ENCODE measurements around the gene SPAG17. TPM values are rescaled to one million over a fixed set of nuclear protein-coding genes. Genes with fewer than 3 reads are reported as not detected.
"Not testable (repeated sequence)": the region's sequence is repeated elsewhere in the genome, so short reads cannot be mapped to it uniquely, and the experiment has no call there.

SPAG17 gene
- total RNA-seq, 1 experiment from 2014 or later, result not detected

DNA sequence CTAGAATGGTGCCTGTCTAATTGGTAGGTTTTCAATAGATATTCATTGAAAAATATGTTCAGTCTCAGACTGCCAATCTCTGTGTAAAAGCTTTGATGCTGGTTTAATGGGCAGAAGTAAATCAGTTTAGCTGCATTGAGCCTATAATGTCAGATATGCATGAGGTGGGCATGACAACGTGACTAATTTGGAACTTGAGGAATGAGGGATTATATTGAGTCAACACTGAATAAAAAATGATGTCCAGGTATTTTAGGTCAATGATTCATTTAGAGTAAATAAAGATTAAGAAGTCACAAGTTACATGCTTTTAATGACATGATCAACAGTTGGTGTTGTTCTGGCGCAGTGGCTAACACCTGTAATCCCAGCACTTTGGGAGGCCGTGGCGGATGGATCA, 252.5 kb downstream of the SPAG17 start:
- no peak overlapping the region for H3K4me3 ChIP-seq (ENCODE audit: low read length)

DNA sequence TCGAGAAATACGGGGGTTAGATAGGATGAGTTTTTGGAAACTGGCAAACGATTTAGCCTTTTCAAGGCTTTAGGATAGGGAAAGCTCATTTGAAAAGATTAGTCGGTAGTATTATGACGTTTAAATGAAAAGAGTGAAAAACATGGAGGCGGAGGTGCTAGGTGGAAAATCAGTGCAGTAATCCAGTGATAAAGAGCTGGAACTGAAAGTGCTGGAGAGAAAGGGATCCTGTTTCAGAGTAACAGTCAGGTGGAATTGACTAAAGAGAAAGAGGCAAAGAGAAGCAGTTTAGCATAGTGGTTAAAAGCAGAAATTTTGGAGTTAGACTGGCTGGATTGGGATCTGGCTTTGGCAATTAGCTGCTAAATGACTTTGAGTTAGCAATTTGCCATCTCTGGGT, 254.5 kb downstream of the SPAG17 start:
- no peaks in the 10 kb centered on the region for H3K9me3 ChIP-seq (ENCODE audit: low read length)
- no peaks in the 10 kb centered on the region for H3K9me2 ChIP-seq (replicated peaks; ENCODE audit: insufficient read depth, low read length)
- peaks cover 35% of the 10 kb centered on the region for H3K4me1 ChIP-seq (ENCODE audit: low read length)
- H3K27ac ChIP-seq (ENCODE audit: low read length), result peak overlapping the region; percentile 67
- peak overlapping the region; percentile 91 for H3K9ac ChIP-seq (ENCODE audit: low read length)
- H2AFZ ChIP-seq (ENCODE audit: low read length), result no peak overlapping the region; the same call in 1 of the 2 replicates
- H3K4me3 ChIP-seq (ENCODE audit: low read length), result peak overlapping the region; percentile 96
- H3K4me2 ChIP-seq (ENCODE audit: low read depth, low read length, poor library complexity, severe bottlenecking), result peak overlapping the region; percentile 94
- peak; percentile 45 for DNase-seq
- peaks cover 92% of the 10 kb centered on the region for H3K79me2 ChIP-seq (ENCODE audit: low read length)
- no peaks in the 10 kb centered on the region for H3K27me3 ChIP-seq (ENCODE audit: low read length)
- H4K20me1 ChIP-seq (ENCODE audit: insufficient read depth, low read depth, low read length), result peaks cover 16% of the 10 kb centered on the region; the same call in 1 of the 2 replicates
- peaks cover 21% of the 10 kb centered on the region for H3K36me3 ChIP-seq (ENCODE audit: insufficient read depth, low read length)

More for the DNA sequence above, 252.5 kb downstream of the SPAG17 start:
- peaks cover 9% of the 10 kb centered on the region; the same call in 1 of the 2 replicates for H4K20me1 ChIP-seq (ENCODE audit: insufficient read depth, low read depth, low read length)
- no peaks in the 10 kb centered on the region for H3K27me3 ChIP-seq (ENCODE audit: low read length)
- H3K9me2 ChIP-seq (replicated peaks; ENCODE audit: insufficient read depth, low read length), result no peaks in the 10 kb centered on the region
- DNase-seq, result no peak
- no peaks in the 10 kb centered on the region for H3K9me3 ChIP-seq (ENCODE audit: low read length)
- H3K4me2 ChIP-seq (ENCODE audit: low read depth, low read length, poor library complexity, severe bottlenecking), result no peak overlapping the region
- H3K36me3 ChIP-seq (ENCODE audit: insufficient read depth, low read length), result peaks cover 37% of the 10 kb centered on the region
- H3K79me2 ChIP-seq (ENCODE audit: low read length), result peaks cover 79% of the 10 kb centered on the region
- H3K4me1 ChIP-seq (ENCODE audit: low read length), result peaks cover 33% of the 10 kb centered on the region
- no peak overlapping the region for H2AFZ ChIP-seq (ENCODE audit: low read length)
- H3K27ac ChIP-seq (ENCODE audit: low read length), result no peak overlapping the region
- H3K9ac ChIP-seq (ENCODE audit: low read length), result no peak overlapping the region

- H3K79me2 ChIP-seq (ENCODE audit: low read length), result peaks cover 89% of the 10 kb centered on the region
- H3K4me3 ChIP-seq (ENCODE audit: low read length), result peak overlapping the region; percentile 96
- no peaks in the 10 kb centered on the region for H3K9me3 ChIP-seq (ENCODE audit: low read length)
- no peaks in the 10 kb centered on the region for H3K27me3 ChIP-seq (ENCODE audit: low read length)
- H4K20me1 ChIP-seq (ENCODE audit: insufficient read depth, low read depth, low read length), result peaks cover 16% of the 10 kb centered on the region; the same call in 1 of the 2 replicates
- H3K4me1 ChIP-seq (ENCODE audit: low read length), result peaks cover 35% of the 10 kb centered on the region
- peak overlapping the region; percentile 67 for H3K27ac ChIP-seq (ENCODE audit: low read length)
- peak overlapping the region; percentile 94 for H3K4me2 ChIP-seq (ENCODE audit: low read depth, low read length, poor library complexity, severe bottlenecking)
- H3K9ac ChIP-seq (ENCODE audit: low read length), result peak overlapping the region; percentile 91
- H3K9me2 ChIP-seq (replicated peaks; ENCODE audit: insufficient read depth, low read length), result no peaks in the 10 kb centered on the region
- DNase-seq, result peak; percentile 58
- H3K36me3 ChIP-seq (ENCODE audit: insufficient read depth, low read length), result peaks cover 18% of the 10 kb centered on the region
- peak overlapping the region; percentile 55; the same call in 1 of the 2 replicates for H2AFZ ChIP-seq (ENCODE audit: low read length)
These were observed 254.9 kb downstream of the SPAG17 start for GRCh38 chr1:117930173-117930447.

DNA sequence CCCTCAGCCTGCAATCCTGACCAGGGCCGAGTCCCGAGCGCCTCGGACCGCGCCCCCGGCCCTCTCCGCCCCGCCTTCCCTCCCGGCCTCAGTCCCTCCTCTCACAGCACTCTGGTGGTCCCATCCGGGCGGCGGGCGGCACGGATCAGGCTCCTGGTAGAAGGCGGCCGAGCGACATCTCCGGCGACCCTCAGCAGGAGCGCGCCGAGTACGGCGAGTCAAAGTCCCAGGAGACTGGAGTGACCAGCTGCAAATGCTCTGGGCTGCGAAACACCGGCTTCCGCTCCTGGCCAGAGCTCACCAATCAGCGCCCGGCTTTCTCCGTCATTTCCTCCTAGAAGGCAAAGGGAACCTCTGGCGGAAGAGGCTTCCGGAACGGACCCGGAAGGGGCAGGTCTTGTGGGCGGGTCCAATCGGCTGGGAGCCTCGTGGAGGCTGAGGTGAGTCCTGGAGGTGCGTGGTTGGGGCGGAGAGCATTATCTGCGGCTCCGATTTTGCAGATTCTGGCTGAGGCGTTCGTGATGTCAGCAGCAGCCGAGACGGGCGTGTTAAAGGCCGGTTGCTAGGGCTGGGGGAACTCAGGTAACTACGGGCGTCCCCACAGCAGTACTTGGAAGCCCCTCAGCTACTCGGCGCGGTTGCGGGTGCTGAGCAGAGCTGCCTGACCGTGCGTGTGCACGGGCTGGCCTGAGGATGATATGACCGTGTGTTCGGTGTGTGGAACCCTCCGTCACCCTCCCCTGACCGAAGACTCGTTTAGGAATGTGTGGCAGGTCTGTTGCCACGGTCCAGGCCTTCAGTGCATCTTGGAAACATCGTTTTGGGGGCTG, 255.5 kb downstream of the SPAG17 start, which contains the start of the genes GDAP2 and WDR3:
Gene GDAP2 (minus strand): TSS at position 279 of the 830 bp plus-strand sequence. CDS start 9,264 bp downstream, outside the sequence.
Gene WDR3 (plus strand): TSS at position 397 of the 830 bp plus-strand sequence. CDS start 3,581 bp downstream, outside the sequence.
- H3K4me1 ChIP-seq (ENCODE audit: low read length), result peaks cover 35% of the 10 kb centered on the region
- DNase-seq, result peak; percentile 99
- peak within 1 kb of the TSS; percentile 91 for H3K9ac ChIP-seq (ENCODE audit: low read length)
- peak within 1 kb of the TSS; percentile 94 for H3K4me2 ChIP-seq (ENCODE audit: low read depth, low read length, poor library complexity, severe bottlenecking)
- no peaks in the 10 kb centered on the region for H3K27me3 ChIP-seq (ENCODE audit: low read length)
- H3K9me2 ChIP-seq (replicated peaks; ENCODE audit: insufficient read depth, low read length), result no peaks in the 10 kb centered on the region
- H3K36me3 ChIP-seq (ENCODE audit: insufficient read depth, low read length), result peaks cover 13% of the 10 kb centered on the region
- H3K4me3 ChIP-seq (ENCODE audit: low read length), result peak within 1 kb of the TSS; percentile 96
- peaks cover 16% of the 10 kb centered on the region; the same call in 1 of the 2 replicates for H4K20me1 ChIP-seq (ENCODE audit: insufficient read depth, low read depth, low read length)
- H3K9me3 ChIP-seq (ENCODE audit: low read length), result no peaks in the 10 kb centered on the region
- peak within 1 kb of the TSS; percentile 67 for H3K27ac ChIP-seq (ENCODE audit: low read length)
- peak within 1 kb of the TSS; percentile 85; the same call in 1 of the 2 replicates for H2AFZ ChIP-seq (ENCODE audit: low read length)
- H3K79me2 ChIP-seq (ENCODE audit: low read length), result peaks cover 85% of the 10 kb centered on the region

GRCh38 chr1:117928881-117929342, 256.1 kb downstream of the SPAG17 start:
- DNase-seq, result peak; percentile 75
- H3K27ac ChIP-seq (ENCODE audit: low read length), result no peak overlapping the region
- peaks cover 8% of the 10 kb centered on the region; the same call in 1 of the 2 replicates for H3K36me3 ChIP-seq (ENCODE audit: insufficient read depth, low read length)
- H3K79me2 ChIP-seq (ENCODE audit: low read length), result peaks cover 84% of the 10 kb centered on the region
- peak overlapping the region; percentile 96 for H3K4me3 ChIP-seq (ENCODE audit: low read length)
- H3K4me2 ChIP-seq (ENCODE audit: low read depth, low read length, poor library complexity, severe bottlenecking), result peak overlapping the region; percentile 79
- no peaks in the 10 kb centered on the region for H3K9me3 ChIP-seq (ENCODE audit: low read length)
- peaks cover 35% of the 10 kb centered on the region for H3K4me1 ChIP-seq (ENCODE audit: low read length)
- H3K9ac ChIP-seq (ENCODE audit: low read length), result peak overlapping the region; percentile 91
- peaks cover 16% of the 10 kb centered on the region; the same call in 1 of the 2 replicates for H4K20me1 ChIP-seq (ENCODE audit: insufficient read depth, low read depth, low read length)
- H3K9me2 ChIP-seq (replicated peaks; ENCODE audit: insufficient read depth, low read length), result no peaks in the 10 kb centered on the region
- H3K27me3 ChIP-seq (ENCODE audit: low read length), result no peaks in the 10 kb centered on the region
- peak overlapping the region; percentile 85; the same call in 1 of the 2 replicates for H2AFZ ChIP-seq (ENCODE audit: low read length)

- Histone ChIP-seq H3K27ac (ENCODE audit: low read length) (no peak overlapping the region), H2AFZ (ENCODE audit: low read length) (no peak overlapping the region), H3K9me2 (replicated peaks; ENCODE audit: insufficient read depth, low read length) (no peaks in the 10 kb centered on the region), H3K4me1 (ENCODE audit: low read length) (peaks cover 16% of the 10 kb centered on the region), H3K9ac (ENCODE audit: low read length) (no peak overlapping the region), H3K36me3 (ENCODE audit: insufficient read depth, low read length) (no peaks in the 10 kb centered on the region), H3K79me2 (ENCODE audit: low read length) (peaks cover 57% of the 10 kb centered on the region), H3K9me3 (ENCODE audit: low read length) (no peaks in the 10 kb centered on the region), H3K4me2 (ENCODE audit: low read depth, low read length, poor library complexity, severe bottlenecking) (no peak overlapping the region), H3K4me3 (ENCODE audit: low read length) (no peak overlapping the region), H4K20me1 (ENCODE audit: insufficient read depth, low read depth, low read length) (peaks cover 6% of the 10 kb centered on the region; the same call in 1 of the 2 replicates), H3K27me3 (ENCODE audit: low read length) (no peaks in the 10 kb centered on the region)
- DNase-seq, result no peak
These were observed 259.0 kb downstream of the SPAG17 start for GRCh38 chr1:117925981-117926380.

- not testable (repeated sequence) for H3K9me3 ChIP-seq (ENCODE audit: low read length); H3K4me3 ChIP-seq (ENCODE audit: low read length); H3K4me2 ChIP-seq (ENCODE audit: low read depth, low read length, poor library complexity, severe bottlenecking); H3K9me2 ChIP-seq (replicated peaks; ENCODE audit: insufficient read depth, low read length); H3K27me3 ChIP-seq (ENCODE audit: low read length); DNase-seq; H3K27ac ChIP-seq (ENCODE audit: low read length); H3K4me1 ChIP-seq (ENCODE audit: low read length); H3K9ac ChIP-seq (ENCODE audit: low read length); H2AFZ ChIP-seq (ENCODE audit: low read length); H4K20me1 ChIP-seq (ENCODE audit: insufficient read depth, low read depth, low read length)
- Histone ChIP-seq H3K36me3 (ENCODE audit: insufficient read depth, low read length) (peaks cover 22% of the 10 kb centered on the region; the same call in 1 of the 2 replicates), H3K79me2 (ENCODE audit: low read length) (peaks cover 29% of the 10 kb centered on the region)
These were observed 262.3 kb downstream of the SPAG17 start for GRCh38 chr1:117922717-117923116.

GRCh38 chr1:117921991-117922390, 263.0 kb downstream of the SPAG17 start:
- Histone ChIP-seq H3K27me3 (ENCODE audit: low read length) (no peaks in the 10 kb centered on the region), H3K4me1 (ENCODE audit: low read length) (no peaks in the 10 kb centered on the region), H3K9ac (ENCODE audit: low read length) (no peak overlapping the region), H3K4me3 (ENCODE audit: low read length) (no peak overlapping the region), H4K20me1 (ENCODE audit: insufficient read depth, low read depth, low read length) (peaks cover 6% of the 10 kb centered on the region; the same call in 1 of the 2 replicates), H3K27ac (ENCODE audit: low read length) (no peak overlapping the region), H3K4me2 (ENCODE audit: low read depth, low read length, poor library complexity, severe bottlenecking) (no peak overlapping the region), H3K9me2 (replicated peaks; ENCODE audit: insufficient read depth, low read length) (no peaks in the 10 kb centered on the region), H3K9me3 (ENCODE audit: low read length) (no peaks in the 10 kb centered on the region), H2AFZ (ENCODE audit: low read length) (no peak overlapping the region), H3K79me2 (ENCODE audit: low read length) (peaks cover 22% of the 10 kb centered on the region), H3K36me3 (ENCODE audit: insufficient read depth, low read length) (peaks cover 23% of the 10 kb centered on the region; the same call in 1 of the 2 replicates)
- DNase-seq, result no peak

All from Karpas-422 (cell line).